Neural progenitor cell (in vitro differentiated cells): ENCODE measurements around the gene TMX1. TPM values are rescaled to one million over a fixed set of nuclear protein-coding genes. Genes with fewer than 3 reads are reported as not detected.
A peak's percentile ranks its signal among the peaks of the same experiment; 100 is the strongest.

ENCODE experiments used
- DNase-seq: peaks from one replicate; pipeline ENCODE4 v3.0.0-alpha.2; 2016; ENCODE audit warnings: low spot score
- H2AFZ ChIP-seq: fragments of 200-600 bp; sonication (generic); replicated peaks from 2 replicates; pipeline ENCODE4 v1.6.1; 2016; ENCODE audit warnings: antibody characterized with exemption
- H3F3A ChIP-seq: fragments of 200-600 bp; sonication (generic); 2 replicates; pipeline ENCODE4 v1.6.1; 2016; ENCODE audit warnings: antibody characterized with exemption, low read depth
- H3K27ac ChIP-seq: fragments of 200-600 bp; sonication (generic); 2 replicates; pipeline ENCODE4 v1.5.1; 2016; ENCODE audit warnings: mild to moderate bottlenecking
- H3K27me3 ChIP-seq: fragments of 200-600 bp; sonication (generic); 2 replicates; pipeline ENCODE4 v1.6.1; 2016; ENCODE audit warnings: mild to moderate bottlenecking, moderate library complexity
- H3K36me3 ChIP-seq: fragments of 200-600 bp; sonication (generic); 2 replicates; pipeline ENCODE4 v1.5.1; 2016
- H3K4me1 ChIP-seq: fragments of 200-600 bp; sonication (generic); 2 replicates; pipeline ENCODE4 v1.6.1; 2016; ENCODE audit warnings: mixed run types
- H3K4me2 ChIP-seq: fragments of 200-600 bp; sonication (generic); 2 replicates; pipeline ENCODE4 v1.6.1; 2016
- H3K4me3 ChIP-seq: fragments of 200-600 bp; sonication (generic); 2 replicates; pipeline ENCODE4 v1.5.1; 2016
- H3K79me2 ChIP-seq: fragments of 200-600 bp; sonication (generic); 2 replicates; pipeline ENCODE4 v1.6.1; 2016; ENCODE audit warnings: low read depth
- H3K9ac ChIP-seq: fragments of 200-600 bp; sonication (generic); 2 replicates; pipeline ENCODE4 v1.6.1; 2016
- H3K9me3 ChIP-seq: fragments of 200-600 bp; sonication (generic); 2 replicates; pipeline ENCODE4 v1.5.1; 2016; ENCODE audit warnings: low read depth
- H4K20me1 ChIP-seq: fragments of 200-600 bp; sonication (generic); 2 replicates; pipeline ENCODE4 v1.6.1; 2016; ENCODE audit warnings: low read depth
- H3K27ac Mint-ChIP-seq: 3 replicates; pipeline ENCODE4 v1.8.0; 2021; ENCODE audit warnings: mixed read lengths
- H3K27me3 Mint-ChIP-seq: 2 replicates; pipeline ENCODE4 v1.8.0; 2022; ENCODE audit warnings: low read depth, mild to moderate bottlenecking, inconsistent platforms, moderate library complexity, mixed read lengths; ENCODE audit not compliant: insufficient read depth
- H3K36me3 Mint-ChIP-seq: 3 replicates; pipeline ENCODE4 v1.8.0; 2021; ENCODE audit warnings: mixed read lengths
- H3K4me1 Mint-ChIP-seq: 3 replicates; pipeline ENCODE4 v1.8.0; 2021; ENCODE audit warnings: mixed read lengths
- H3K4me3 Mint-ChIP-seq: 3 replicates; pipeline ENCODE4 v1.8.0; 2021; ENCODE audit warnings: mild to moderate bottlenecking, moderate library complexity, mixed read lengths
- H3K9me3 Mint-ChIP-seq: 3 replicates; pipeline ENCODE4 v1.8.0; 2020; ENCODE audit warnings: mixed read lengths
- CTCF ChIP-seq: fragments of 200-600 bp; sonication (generic); IDR thresholded peaks from 2 replicates; pipeline ENCODE4 v1.5.1; 2017; ENCODE audit warnings: antibody characterized with exemption, mild to moderate bottlenecking
- EZH2 ChIP-seq: fragments of 200-600 bp; sonication (generic); IDR thresholded peaks from 2 replicates; pipeline ENCODE4 v1.6.1; 2017; ENCODE audit warnings: antibody characterized with exemption, mild to moderate bottlenecking, moderate library complexity
- EZH2phosphoT487 ChIP-seq: fragments of 200-600 bp; sonication (generic); IDR thresholded peaks from 2 replicates; pipeline ENCODE4 v1.6.1; 2017; ENCODE audit warnings: antibody characterized with exemption
- total RNA-seq: library from RNA; depleted of rRNA; stranded (reverse); fragments of >200 nt; gene quantifications from 2 replicates; pipeline ENCODE4 v1.2.3, GENCODE V29; 2015; ENCODE audit warnings: low replicate concordance

TMX1 gene
- total RNA-seq, 1 donor from 2014 or later = 96.4 TPM

GRCh38 chr14:51242545-51243490 is 2.8 kb downstream of the TMX1 start:
- H3K36me3 Mint-ChIP-seq = peaks cover 21% of the 10 kb centered on the region
- peak; percentile 45 for DNase-seq
- TF ChIP-seq EZH2phosphoT487 (no peak), CTCF (peak; percentile 42), EZH2 (no peak)
- H3K9me3 ChIP-seq = no peaks in the 10 kb centered on the region
- H3K4me3 ChIP-seq = peak overlapping the region; percentile 73
- H4K20me1 ChIP-seq = peaks cover 22% of the 10 kb centered on the region
- H3K27me3 ChIP-seq = no peaks in the 10 kb centered on the region
- H2AFZ ChIP-seq = peak overlapping the region; percentile 82
- peak overlapping the region; percentile 2 for H3K27ac ChIP-seq
- peaks cover 16% of the 10 kb centered on the region for H3K4me1 ChIP-seq
- peaks cover 7% of the 10 kb centered on the region for H3F3A ChIP-seq
- H3K4me1 Mint-ChIP-seq = peaks cover 20% of the 10 kb centered on the region
- H3K79me2 ChIP-seq = peaks cover 73% of the 10 kb centered on the region
- H3K4me3 Mint-ChIP-seq = no peak overlapping the region
- peak overlapping the region; percentile 52 for H3K27ac Mint-ChIP-seq
- peaks cover 3% of the 10 kb centered on the region for H3K27me3 Mint-ChIP-seq
- H3K36me3 ChIP-seq = peaks cover 14% of the 10 kb centered on the region
- H3K9me3 Mint-ChIP-seq = no peaks in the 10 kb centered on the region
- no peak overlapping the region for H3K9ac ChIP-seq
- H3K4me2 ChIP-seq = peak overlapping the region; percentile 80

- TF ChIP-seq EZH2phosphoT487 = no peak
- no peak for TF ChIP-seq EZH2
- TF ChIP-seq CTCF = no peak
- DNase-seq = no peak
- H3K27me3 Mint-ChIP-seq = peaks cover 3% of the 10 kb centered on the region
- Histone ChIP-seq H3K9me3 (no peaks in the 10 kb centered on the region), H3K36me3 (peaks cover 14% of the 10 kb centered on the region), H3K4me3 (no peak overlapping the region), H3K27me3 (no peaks in the 10 kb centered on the region), H3K4me2 (no peak overlapping the region), H3K9ac (no peak overlapping the region), H3K4me1 (peaks cover 16% of the 10 kb centered on the region), H3K27ac (no peak overlapping the region), H3F3A (peaks cover 7% of the 10 kb centered on the region), H4K20me1 (peaks cover 22% of the 10 kb centered on the region), H3K79me2 (peaks cover 75% of the 10 kb centered on the region), H2AFZ (no peak overlapping the region)
- no peak overlapping the region for H3K27ac Mint-ChIP-seq
- peaks cover 32% of the 10 kb centered on the region for H3K36me3 Mint-ChIP-seq
- H3K9me3 Mint-ChIP-seq = no peaks in the 10 kb centered on the region
- H3K4me3 Mint-ChIP-seq = no peak overlapping the region
- H3K4me1 Mint-ChIP-seq = peaks cover 20% of the 10 kb centered on the region
Measured at GRCh38 chr14:51244591-51244990, 4.5 kb downstream of the TMX1 start.

DNA sequence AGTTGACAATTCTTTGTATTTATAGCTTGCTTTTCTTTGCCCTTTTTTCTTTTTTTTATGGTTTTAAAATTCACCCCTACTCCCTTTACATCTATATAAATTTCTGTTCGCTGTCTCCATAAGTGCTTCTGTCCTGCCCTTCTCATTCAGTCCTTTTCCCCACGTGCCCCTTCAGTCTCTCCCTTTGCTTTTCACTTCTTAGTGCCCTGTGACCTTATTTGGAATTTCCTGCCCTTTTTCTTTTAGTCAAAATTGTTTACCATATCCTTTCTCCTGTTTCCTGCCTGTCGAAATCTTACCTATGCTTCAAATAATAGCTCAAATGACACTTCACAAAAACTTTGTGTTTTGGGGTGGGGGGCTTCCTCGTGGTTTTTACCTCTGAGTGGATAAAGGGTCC is 6.0 kb downstream of the TMX1 start:
- no peak overlapping the region for H2AFZ ChIP-seq
- TF ChIP-seq EZH2phosphoT487 (no peak), CTCF (no peak), EZH2 (no peak)
- H3K36me3 ChIP-seq = peaks cover 14% of the 10 kb centered on the region
- no peak overlapping the region for H3K9ac ChIP-seq
- DNase-seq = no peak
- no peaks in the 10 kb centered on the region for H3K9me3 Mint-ChIP-seq
- peaks cover 20% of the 10 kb centered on the region for H3K4me1 Mint-ChIP-seq
- H3K4me2 ChIP-seq = no peak overlapping the region
- H3F3A ChIP-seq = peaks cover 7% of the 10 kb centered on the region
- no peak overlapping the region for H3K4me3 Mint-ChIP-seq
- H3K27ac ChIP-seq = no peak overlapping the region
- H3K27me3 ChIP-seq = no peaks in the 10 kb centered on the region
- no peaks in the 10 kb centered on the region for H3K9me3 ChIP-seq
- H4K20me1 ChIP-seq = peaks cover 22% of the 10 kb centered on the region
- H3K4me3 ChIP-seq = no peak overlapping the region
- H3K27ac Mint-ChIP-seq = no peak overlapping the region
- peaks cover 38% of the 10 kb centered on the region for H3K36me3 Mint-ChIP-seq
- peaks cover 16% of the 10 kb centered on the region for H3K4me1 ChIP-seq
- peaks cover 3% of the 10 kb centered on the region for H3K27me3 Mint-ChIP-seq
- H3K79me2 ChIP-seq = peaks cover 66% of the 10 kb centered on the region
